ACC112 (cell line): ENCODE measurements around the gene SGK1.

Experiments
- H2AFZ ChIP-seq: fragments of 200-600 bp; sonication (generic); one replicate; pipeline ENCODE4 v1.6.0; 2017; ENCODE audit warnings: antibody characterized with exemption, low read length; ENCODE audit not compliant: unreplicated experiment
- H3K27ac ChIP-seq: fragments of 200-600 bp; sonication (generic); 2 replicates; pipeline ENCODE4 v1.5.1; 2014; ENCODE audit warnings: low read depth, mild to moderate bottlenecking, antibody characterized with exemption, low read length, moderate library complexity
- H3K27me3 ChIP-seq: fragments of 200-600 bp; sonication (generic); 2 replicates; pipeline ENCODE4 v1.6.1; 2014; ENCODE audit warnings: mild to moderate bottlenecking, antibody characterized with exemption, low read length, moderate library complexity, mixed read lengths; ENCODE audit not compliant: insufficient read depth
- H3K36me3 ChIP-seq: fragments of 200-600 bp; sonication (generic); 2 replicates; pipeline ENCODE4 v1.6.1; 2016; ENCODE audit warnings: mild to moderate bottlenecking, antibody characterized with exemption, low read length, moderate library complexity, mixed read lengths; ENCODE audit not compliant: insufficient read depth
- H3K4me1 ChIP-seq: fragments of 200-600 bp; sonication (generic); one replicate; pipeline ENCODE4 v1.6.1; 2016; ENCODE audit warnings: low read length, mixed read lengths; ENCODE audit not compliant: insufficient read depth, unreplicated experiment, control insufficient read depth
- H3K4me3 ChIP-seq: fragments of 200-600 bp; sonication (generic); 2 replicates; pipeline ENCODE4 v1.5.1; 2014; ENCODE audit warnings: mild to moderate bottlenecking, low read depth, low read length
- H3K79me2 ChIP-seq: fragments of 200-600 bp; sonication (generic); one replicate; pipeline ENCODE4 v1.6.0; 2016; ENCODE audit warnings: low read length; ENCODE audit not compliant: control insufficient read depth, unreplicated experiment, insufficient read depth

SGK1 gene

GRCh38 chr6:134316733-134317431 is 1.0 kb downstream of the SGK1 start:
- Histone ChIP-seq H3K79me2 (no peaks in the 10 kb centered on the region), H3K27me3 (no peaks in the 10 kb centered on the region), H2AFZ (peak overlapping the region; percentile 54), H3K27ac (no peak overlapping the region), H3K36me3 (no peaks in the 10 kb centered on the region), H3K4me3 (peak overlapping the region; percentile 80), H3K4me1 (peaks cover 3% of the 10 kb centered on the region)

DNA sequence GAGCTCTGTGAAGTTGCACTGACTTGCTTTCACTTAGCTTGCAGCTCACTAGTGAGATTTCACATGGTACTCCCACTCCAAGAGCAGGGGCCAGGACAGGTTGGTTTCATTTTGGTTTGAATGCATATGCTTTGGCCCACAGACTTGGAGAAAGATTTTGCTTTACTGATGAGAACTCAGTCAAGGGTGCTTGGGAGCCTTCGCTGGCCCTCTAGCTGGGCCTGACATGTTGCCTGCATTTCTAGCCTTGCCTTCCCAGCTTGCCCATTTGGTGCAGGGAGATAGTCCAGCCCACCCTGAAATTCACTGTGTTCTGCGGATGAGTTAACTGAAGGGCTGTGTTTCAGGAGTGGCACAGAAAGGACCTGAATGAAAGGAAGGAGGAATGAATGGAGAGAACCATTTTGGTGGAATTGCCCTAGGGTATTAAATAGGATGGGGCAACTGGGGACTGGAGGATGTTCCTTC is 1.9 kb downstream of the SGK1 start:
- Histone ChIP-seq H3K4me3 (no peak overlapping the region), H3K4me1 (peaks cover 3% of the 10 kb centered on the region), H3K27me3 (no peaks in the 10 kb centered on the region), H2AFZ (no peak overlapping the region), H3K79me2 (no peaks in the 10 kb centered on the region), H3K27ac (no peak overlapping the region), H3K36me3 (no peaks in the 10 kb centered on the region)

- Histone ChIP-seq H3K4me1 (peaks cover 3% of the 10 kb centered on the region), H3K79me2 (no peaks in the 10 kb centered on the region), H3K4me3 (no peak overlapping the region), H2AFZ (no peak overlapping the region), H3K36me3 (no peaks in the 10 kb centered on the region), H3K27me3 (no peaks in the 10 kb centered on the region), H3K27ac (no peak overlapping the region)
Measured at GRCh38 chr6:134315189-134315588, 2.7 kb downstream of the SGK1 start.

GRCh38 chr6:134314006-134314821 is 3.7 kb downstream of the SGK1 start:
- H3K36me3 ChIP-seq = no peaks in the 10 kb centered on the region

GRCh38 chr6:134312038-134312660 is 5.8 kb downstream of the SGK1 start:
- Histone ChIP-seq H2AFZ (no peak overlapping the region), H3K36me3 (no peaks in the 10 kb centered on the region), H3K4me3 (no peak overlapping the region), H3K79me2 (no peaks in the 10 kb centered on the region), H3K4me1 (no peaks in the 10 kb centered on the region), H3K27me3 (no peaks in the 10 kb centered on the region), H3K27ac (no peak overlapping the region)

More at GRCh38 chr6:134314006-134314821, 3.7 kb downstream of the SGK1 start:
- Histone ChIP-seq H3K4me1 (peaks cover 3% of the 10 kb centered on the region), H3K79me2 (no peaks in the 10 kb centered on the region), H3K27ac (no peak overlapping the region), H2AFZ (no peak overlapping the region), H3K27me3 (no peaks in the 10 kb centered on the region), H3K4me3 (no peak overlapping the region)

GRCh38 chr6:134310817-134311216 is 7.1 kb downstream of the SGK1 start:
- H3K27ac ChIP-seq = no peak overlapping the region
- H3K4me1 ChIP-seq = no peaks in the 10 kb centered on the region
- no peak overlapping the region for H3K4me3 ChIP-seq
- no peaks in the 10 kb centered on the region for H3K79me2 ChIP-seq
- H3K27me3 ChIP-seq = no peaks in the 10 kb centered on the region
- H3K36me3 ChIP-seq = no peaks in the 10 kb centered on the region
- no peak overlapping the region for H2AFZ ChIP-seq

GRCh38 chr6:134309983-134310605 is 7.8 kb downstream of the SGK1 start:
- no peaks in the 10 kb centered on the region for H3K27me3 ChIP-seq
- no peaks in the 10 kb centered on the region for H3K79me2 ChIP-seq
- H3K27ac ChIP-seq = no peak overlapping the region
- H3K4me3 ChIP-seq = no peak overlapping the region
- no peaks in the 10 kb centered on the region for H3K4me1 ChIP-seq
- no peak overlapping the region for H2AFZ ChIP-seq
- no peaks in the 10 kb centered on the region for H3K36me3 ChIP-seq

GRCh38 chr6:134309227-134309626 is 8.7 kb downstream of the SGK1 start:
- no peak overlapping the region for H3K4me3 ChIP-seq
- H2AFZ ChIP-seq = no peak overlapping the region
- H3K27ac ChIP-seq = no peak overlapping the region

GRCh38 chr6:134308800-134309199 is 9.1 kb downstream of the SGK1 start:
- Histone ChIP-seq H3K4me3 (no peak overlapping the region), H3K36me3 (no peaks in the 10 kb centered on the region), H3K27me3 (no peaks in the 10 kb centered on the region), H3K27ac (no peak overlapping the region), H2AFZ (no peak overlapping the region), H3K4me1 (peaks cover 9% of the 10 kb centered on the region), H3K79me2 (no peaks in the 10 kb centered on the region)

More at GRCh38 chr6:134309227-134309626, 8.7 kb downstream of the SGK1 start:
- H3K4me1 ChIP-seq = peaks cover 6% of the 10 kb centered on the region
- no peaks in the 10 kb centered on the region for H3K27me3 ChIP-seq
- H3K79me2 ChIP-seq = no peaks in the 10 kb centered on the region
- H3K36me3 ChIP-seq = no peaks in the 10 kb centered on the region

- H2AFZ ChIP-seq = no peak overlapping the region
- no peaks in the 10 kb centered on the region for H3K79me2 ChIP-seq
- H3K27ac ChIP-seq = no peak overlapping the region
- no peaks in the 10 kb centered on the region for H3K36me3 ChIP-seq
- no peaks in the 10 kb centered on the region for H3K27me3 ChIP-seq
- H3K4me3 ChIP-seq = no peak overlapping the region
- peaks cover 13% of the 10 kb centered on the region for H3K4me1 ChIP-seq
Measured at GRCh38 chr6:134307870-134308269, 10.0 kb downstream of the SGK1 start.
